Measurements from ENCODE around the gene ZNF579. TPM values are rescaled to one million over a fixed set of nuclear protein-coding genes. Genes with fewer than 3 reads are reported as not detected.

Gene ZNF579
- total and polyA plus RNA-seq, 12 donors, result 7.1 to 23.8 (median 10.4) TPM

DNA sequence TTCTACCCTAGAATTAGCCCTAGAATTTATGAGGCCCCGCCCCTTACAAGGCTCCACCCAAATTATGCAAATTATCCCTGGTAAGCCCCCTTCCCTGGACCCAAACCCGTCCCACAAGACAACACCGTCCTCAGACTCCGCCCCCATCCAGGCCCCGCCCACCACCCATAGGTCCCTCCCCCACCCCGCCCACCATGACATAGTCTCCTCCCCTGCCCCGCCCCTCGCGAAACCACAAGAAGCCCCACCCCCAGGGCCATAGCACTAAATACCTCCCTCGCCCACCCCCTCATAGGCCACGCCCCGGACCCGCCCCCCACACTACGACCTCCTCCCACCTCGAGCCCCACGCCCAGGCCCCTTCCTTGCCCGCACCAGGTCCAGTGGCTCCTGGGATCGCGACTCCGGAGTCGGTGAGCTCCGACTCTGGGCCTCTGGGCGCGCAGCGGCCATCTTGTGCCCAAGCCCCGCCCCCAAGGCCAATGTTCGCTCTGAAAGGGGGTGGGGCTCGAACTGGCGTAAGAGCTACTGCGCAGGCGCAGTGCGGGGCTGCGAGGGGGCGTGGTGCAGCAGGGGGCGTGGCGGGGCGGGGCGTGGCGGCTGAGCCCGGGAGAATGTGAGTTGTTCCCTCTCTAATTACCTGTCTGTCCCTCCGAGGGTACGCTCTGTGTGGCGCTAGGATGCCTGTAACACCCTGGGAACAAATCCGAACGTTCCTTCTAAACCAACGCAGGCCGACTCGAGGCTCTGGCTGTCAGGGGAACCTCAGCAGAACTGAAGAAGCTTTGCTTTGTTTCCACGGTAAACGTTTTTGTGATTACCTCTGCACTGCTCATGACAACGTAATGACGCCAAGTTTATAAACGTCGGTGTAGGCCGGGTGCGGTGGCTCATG lies 43.7 kb upstream of the ZNF579 start, which contains the start of gene ZNF784:
Gene ZNF784 (minus strand): TSS at position 458 of the 895 bp plus-strand sequence. CDS start 5 bp downstream, at position 453.
- Histone ChIP-seq H3K4me1 (peaks cover 5 to 44% (median 15%) of the 10 kb centered on the region in 9 donors), H3K27me3 (no peaks in the 10 kb centered on the region), H3K9me3 (no peaks in the 10 kb centered on the region), H3K36me3 (peaks cover 0 to 19% (median 7%) of the 10 kb centered on the region in 9 donors), H3K27ac (peak within 1 kb of the TSS; percentile 85 to 97 (median 92)), H3K4me3 (peak within 1 kb of the TSS; percentile 32 to 63 (median 58))
- 1% methylated on average over 51 to 56 of the region's 56 CpGs for WGBS, 2 donors
- ATAC-seq (peak; percentile 92 to 97 (median 95)), DNase-seq (peak; percentile 93 to 95)
- intact Hi-C loops (cut with DNase I), result loop anchor here in 4 of 10 donors (1.0 to 5.0 kb wide), 5 partner anchors 18 to 112 kb away; partner anchors contain the start of gene FIZ1 (in 1 of the 4)
- TF ChIP-seq, protein P1, sequence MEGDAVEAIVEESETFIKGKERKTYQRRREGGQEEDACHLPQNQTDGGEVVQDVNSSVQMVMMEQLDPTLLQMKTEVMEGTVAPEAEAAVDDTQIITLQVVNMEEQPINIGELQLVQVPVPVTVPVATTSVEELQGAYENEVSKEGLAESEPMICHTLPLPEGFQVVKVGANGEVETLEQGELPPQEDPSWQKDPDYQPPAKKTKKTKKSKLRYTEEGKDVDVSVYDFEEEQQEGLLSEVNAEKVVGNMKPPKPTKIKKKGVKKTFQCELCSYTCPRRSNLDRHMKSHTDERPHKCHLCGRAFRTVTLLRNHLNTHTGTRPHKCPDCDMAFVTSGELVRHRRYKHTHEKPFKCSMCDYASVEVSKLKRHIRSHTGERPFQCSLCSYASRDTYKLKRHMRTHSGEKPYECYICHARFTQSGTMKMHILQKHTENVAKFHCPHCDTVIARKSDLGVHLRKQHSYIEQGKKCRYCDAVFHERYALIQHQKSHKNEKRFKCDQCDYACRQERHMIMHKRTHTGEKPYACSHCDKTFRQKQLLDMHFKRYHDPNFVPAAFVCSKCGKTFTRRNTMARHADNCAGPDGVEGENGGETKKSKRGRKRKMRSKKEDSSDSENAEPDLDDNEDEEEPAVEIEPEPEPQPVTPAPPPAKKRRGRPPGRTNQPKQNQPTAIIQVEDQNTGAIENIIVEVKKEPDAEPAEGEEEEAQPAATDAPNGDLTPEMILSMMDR (IDR thresholded peaks at IDR 0.05), result no peak

DNA sequence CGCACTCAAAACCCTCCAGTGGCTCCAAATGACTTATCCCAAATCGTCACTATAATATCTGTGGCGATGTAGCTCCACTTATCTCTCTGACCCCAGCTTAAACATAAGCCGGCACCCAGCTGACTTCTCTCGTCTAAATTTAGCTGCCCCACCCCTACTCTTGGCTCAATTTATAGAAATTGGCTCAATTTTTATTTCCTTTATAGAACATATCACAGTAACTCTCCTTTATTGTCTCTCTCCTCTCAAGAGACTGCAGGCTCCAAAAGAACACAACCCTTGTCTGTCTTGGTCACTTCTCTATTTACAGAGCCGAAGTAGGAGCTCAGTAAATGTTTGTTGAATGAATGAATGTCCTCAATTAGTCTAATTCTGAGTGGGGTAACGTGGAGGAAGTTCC lies 42.9 kb upstream of the ZNF579 start:
- Histone ChIP-seq H3K4me3 (peak overlapping the region in 8 of 10 donors; percentile 2 to 63 (median 59)), H3K27me3 (no peaks in the 10 kb centered on the region), H3K36me3 (peaks cover 0 to 19% (median 7%) of the 10 kb centered on the region in 9 donors), H3K9me3 (no peaks in the 10 kb centered on the region), H3K4me1 (peaks cover 5 to 52% (median 15%) of the 10 kb centered on the region in 9 donors), H3K27ac (peak overlapping the region; percentile 0 to 95 (median 91))
- TF ChIP-seq, protein P1 (IDR thresholded peaks at IDR 0.05), result no peak
- DNase-seq (no peak), ATAC-seq (no peak)
- 32 to 36% methylated on average over 7 of the region's 7 CpGs for WGBS, 2 donors
- intact Hi-C loops (cut with DNase I), result no loop called here

DNA sequence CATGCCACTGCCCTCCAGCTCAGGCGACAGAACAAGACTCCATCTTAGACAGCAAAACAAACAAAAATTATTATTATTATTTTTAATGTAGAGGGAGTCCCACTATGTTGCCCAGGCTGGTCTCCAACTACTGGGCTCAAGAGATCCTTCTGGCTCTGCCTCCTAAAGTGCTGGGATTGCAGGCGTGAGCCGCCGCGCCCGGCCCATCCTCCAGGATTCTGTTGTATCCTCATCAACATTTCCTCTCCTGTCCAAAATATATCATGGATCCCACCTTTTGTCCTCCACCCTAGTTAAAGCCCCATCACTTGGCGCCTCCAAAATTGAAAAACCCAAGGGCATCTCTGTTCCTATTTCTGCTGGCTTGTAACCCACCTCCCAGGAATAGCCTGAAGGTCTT lies 42.5 kb upstream of the ZNF579 start:
- DNase-seq, result no peak
- H3K4me3 ChIP-seq, result no peak overlapping the region
- peaks cover 5 to 52% (median 15%) of the 10 kb centered on the region in 9 donors for H3K4me1 ChIP-seq
- ATAC-seq, result no peak
- H3K9me3 ChIP-seq, result no peaks in the 10 kb centered on the region
- WGBS, 2 donors, result 96 to 98% methylated on average over 7 of the region's 7 CpGs
- H3K27ac ChIP-seq, result peak overlapping the region; percentile 0 to 95 (median 91)
- peaks cover 0 to 21% (median 7%) of the 10 kb centered on the region in 9 donors for H3K36me3 ChIP-seq
- no peaks in the 10 kb centered on the region for H3K27me3 ChIP-seq
- TF ChIP-seq, protein P1 (IDR thresholded peaks at IDR 0.05), result no peak
- intact Hi-C loops (cut with DNase I), result no loop called here

DNA sequence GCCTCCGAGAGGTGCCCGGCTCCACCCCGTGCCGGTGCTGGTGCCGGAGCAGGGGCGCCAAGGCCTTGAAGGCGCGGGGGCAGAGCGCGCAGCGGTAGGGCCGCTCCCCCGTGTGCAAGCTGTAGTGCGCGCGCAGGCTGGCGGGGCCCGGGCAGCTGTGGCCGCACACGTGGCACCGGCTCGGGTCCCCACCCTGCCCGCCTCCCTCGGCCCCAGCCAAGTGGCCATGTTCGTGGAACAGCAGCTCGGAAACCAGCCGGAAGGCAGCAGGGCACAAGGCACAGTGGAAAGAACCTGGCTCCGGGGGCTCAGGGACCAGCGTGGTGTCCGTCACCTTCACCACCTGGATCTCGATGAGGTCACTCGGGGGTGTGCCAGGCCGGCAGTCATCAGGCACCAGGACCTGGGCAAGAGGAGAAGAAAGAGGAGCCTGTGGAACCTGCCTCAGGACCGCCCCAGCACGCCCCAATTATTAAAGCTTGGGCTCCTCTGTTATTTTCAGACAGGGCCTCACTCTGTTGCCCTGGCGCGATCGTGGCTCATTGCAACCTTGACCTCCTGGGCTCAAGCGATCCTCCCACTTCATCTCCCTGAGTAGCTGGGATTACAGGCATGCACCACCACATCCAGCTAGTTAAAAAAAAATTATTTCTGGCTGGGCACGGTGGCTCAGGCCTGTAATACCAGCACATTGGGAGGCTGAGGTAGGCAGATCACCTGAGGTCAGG lies 41.8 kb upstream of the ZNF579 start:
- H3K36me3 ChIP-seq, result peaks cover 0 to 28% (median 8%) of the 10 kb centered on the region in 9 donors
- WGBS, 2 donors, result 91 to 93% methylated on average over 40 of the region's 40 CpGs
- H3K27me3 ChIP-seq, result no peaks in the 10 kb centered on the region
- no peak overlapping the region for H3K4me3 ChIP-seq
- H3K27ac ChIP-seq, result peak overlapping the region in 4 of 10 donors; percentile 7 to 94 (median 52)
- TF ChIP-seq, protein P1 (IDR thresholded peaks at IDR 0.05), result no peak
- H3K9me3 ChIP-seq, result no peaks in the 10 kb centered on the region
- H3K4me1 ChIP-seq, result peaks cover 5 to 52% (median 15%) of the 10 kb centered on the region in 9 donors
- intact Hi-C loops (cut with DNase I), result no loop called here
- DNase-seq (no peak), ATAC-seq (peak in 1 of 8 donors; percentile 8)
